ENCODE data around the gene PARP8.

PARP8 gene

GRCh38 chr5:50846261-50846660 lies 179.8 kb downstream of the PARP8 start:
- TF ChIP-seq PAX5 (IDR thresholded peaks at IDR 0.05; ENCODE audit: insufficient read depth, low read length, severe bottlenecking) (no peak), TAF1 (IDR thresholded peaks at IDR 0.05; ENCODE audit: low read depth, low read length) (no peak), POLR2AphosphoS5 (IDR thresholded peaks at IDR 0.05; ENCODE audit: low read depth, low read length) (no peak), SPI1 (IDR thresholded peaks at IDR 0.05; ENCODE audit: low read depth, low read length) (no peak), POU2F2 (IDR thresholded peaks at IDR 0.05; ENCODE audit: low read depth, low read length) (no peak), POLR2A (IDR thresholded peaks at IDR 0.05; ENCODE audit: low read depth, low read length) (no peak)
- no peak for DNase-seq (ENCODE audit: insufficient read length, low spot score)
- no peak for FAIRE-seq

GRCh38 chr5:50849554-50849953 lies 183.1 kb downstream of the PARP8 start:
- DNase-seq (ENCODE audit: insufficient read length, low spot score) (no peak), FAIRE-seq (no peak)

GRCh38 chr5:50853151-50853550 lies 186.7 kb downstream of the PARP8 start:
- FAIRE-seq: peak; percentile 74
- DNase-seq (ENCODE audit: insufficient read length, low spot score): no peak
- TF ChIP-seq PAX5 (IDR thresholded peaks at IDR 0.05; ENCODE audit: insufficient read depth, low read length, severe bottlenecking): no peak
- peak; percentile 89 for TF ChIP-seq SPI1 (IDR thresholded peaks at IDR 0.05; ENCODE audit: low read depth, low read length)
- no peak for TF ChIP-seq TAF1 (IDR thresholded peaks at IDR 0.05; ENCODE audit: low read depth, low read length)
- TF ChIP-seq POLR2AphosphoS5 (IDR thresholded peaks at IDR 0.05; ENCODE audit: low read depth, low read length): no peak
- no peak for TF ChIP-seq POU2F2 (IDR thresholded peaks at IDR 0.05; ENCODE audit: low read depth, low read length)

More at GRCh38 chr5:50849554-50849953, 183.1 kb downstream of the PARP8 start:
- TF ChIP-seq POLR2A (IDR thresholded peaks at IDR 0.05; ENCODE audit: low read depth, low read length): no peak
- no peak for TF ChIP-seq PAX5 (IDR thresholded peaks at IDR 0.05; ENCODE audit: insufficient read depth, low read length, severe bottlenecking)
- TF ChIP-seq POU2F2 (IDR thresholded peaks at IDR 0.05; ENCODE audit: low read depth, low read length): no peak
- TF ChIP-seq POLR2AphosphoS5 (IDR thresholded peaks at IDR 0.05; ENCODE audit: low read depth, low read length): no peak
- TF ChIP-seq TAF1 (IDR thresholded peaks at IDR 0.05; ENCODE audit: low read depth, low read length): no peak
- no peak for TF ChIP-seq SPI1 (IDR thresholded peaks at IDR 0.05; ENCODE audit: low read depth, low read length)

- no peak for TF ChIP-seq SPI1 (IDR thresholded peaks at IDR 0.05; ENCODE audit: low read depth, low read length)
- no peak for TF ChIP-seq POLR2AphosphoS5 (IDR thresholded peaks at IDR 0.05; ENCODE audit: low read depth, low read length)
- TF ChIP-seq TAF1 (IDR thresholded peaks at IDR 0.05; ENCODE audit: low read depth, low read length): no peak
- no peak for TF ChIP-seq POU2F2 (IDR thresholded peaks at IDR 0.05; ENCODE audit: low read depth, low read length)
- no peak for TF ChIP-seq PAX5 (IDR thresholded peaks at IDR 0.05; ENCODE audit: insufficient read depth, low read length, severe bottlenecking)
- no peak for TF ChIP-seq POLR2A (IDR thresholded peaks at IDR 0.05; ENCODE audit: low read depth, low read length)
- DNase-seq (ENCODE audit: insufficient read length, low spot score) (no peak), FAIRE-seq (no peak)
These were observed 187.6 kb downstream of the PARP8 start for GRCh38 chr5:50854082-50854481.

DNA sequence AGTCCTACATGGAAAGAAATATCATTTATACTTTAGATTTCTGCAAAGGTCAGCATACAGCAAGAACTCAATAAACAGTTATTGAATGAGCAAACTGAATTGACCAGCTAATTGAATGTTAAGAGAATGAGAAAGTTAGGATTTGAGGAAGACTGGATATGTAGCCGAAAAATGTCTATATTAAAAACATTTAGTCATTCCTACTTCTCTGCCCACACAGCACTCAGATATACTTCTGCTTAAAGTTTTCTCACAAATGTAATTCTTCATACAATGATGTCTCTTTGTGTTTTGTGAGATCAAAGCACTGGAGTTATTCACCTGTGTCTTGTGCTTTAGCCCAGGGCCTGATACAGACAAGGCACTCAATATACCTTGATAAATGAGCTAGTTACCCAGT lies 188.6 kb downstream of the PARP8 start:
- TF ChIP-seq POLR2AphosphoS5 (IDR thresholded peaks at IDR 0.05; ENCODE audit: low read depth, low read length) (no peak), TAF1 (IDR thresholded peaks at IDR 0.05; ENCODE audit: low read depth, low read length) (no peak), POU2F2 (IDR thresholded peaks at IDR 0.05; ENCODE audit: low read depth, low read length) (no peak), SPI1 (IDR thresholded peaks at IDR 0.05; ENCODE audit: low read depth, low read length) (no peak), POLR2A (IDR thresholded peaks at IDR 0.05; ENCODE audit: low read depth, low read length) (no peak), PAX5 (IDR thresholded peaks at IDR 0.05; ENCODE audit: insufficient read depth, low read length, severe bottlenecking) (no peak)
- FAIRE-seq: no peak
- DNase-seq (ENCODE audit: insufficient read length, low spot score): no peak

- FAIRE-seq (peak; percentile 86), DNase-seq (ENCODE audit: insufficient read length, low spot score) (no peak)
- no peak for TF ChIP-seq PAX5 (IDR thresholded peaks at IDR 0.05; ENCODE audit: insufficient read depth, low read length, severe bottlenecking)
- TF ChIP-seq POLR2A (IDR thresholded peaks at IDR 0.05; ENCODE audit: low read depth, low read length): no peak
- no peak for TF ChIP-seq POLR2AphosphoS5 (IDR thresholded peaks at IDR 0.05; ENCODE audit: low read depth, low read length)
- TF ChIP-seq SPI1 (IDR thresholded peaks at IDR 0.05; ENCODE audit: low read depth, low read length): peak; percentile 87
These were observed 190.1 kb downstream of the PARP8 start for GRCh38 chr5:50856401-50857119.

DNA sequence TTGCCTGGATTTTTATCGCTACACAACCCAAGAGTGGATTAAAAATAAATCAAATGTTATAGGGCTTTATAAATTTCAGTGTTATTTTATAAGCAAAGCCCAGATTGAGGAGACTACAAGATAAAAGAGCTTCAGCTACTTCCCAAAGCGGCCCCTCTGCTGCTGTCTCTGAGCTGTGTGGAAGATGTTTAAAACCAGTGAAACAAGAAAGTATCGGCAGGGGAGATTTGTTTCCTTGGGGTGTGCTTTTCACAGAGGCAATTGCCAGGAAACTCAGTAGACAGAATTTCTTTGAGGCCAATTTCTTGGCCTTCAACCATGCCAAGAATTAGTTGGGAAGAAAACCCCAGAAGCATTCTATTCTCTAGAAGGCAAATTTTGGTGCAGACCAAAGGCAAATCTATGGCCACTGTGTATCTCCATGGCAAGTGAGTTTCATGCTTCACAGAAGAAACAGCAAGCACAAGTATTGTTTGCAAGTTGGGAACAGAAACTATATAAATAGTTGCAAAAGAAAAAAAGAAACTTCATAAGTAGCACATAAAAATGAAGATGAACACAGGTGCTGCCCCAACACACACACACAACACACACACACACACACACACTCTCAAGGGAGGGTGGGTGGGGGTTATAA lies 197.2 kb downstream of the PARP8 start:
- no peak for FAIRE-seq
- TF ChIP-seq POLR2AphosphoS5 (IDR thresholded peaks at IDR 0.05; ENCODE audit: low read depth, low read length) (no peak), POU2F2 (IDR thresholded peaks at IDR 0.05; ENCODE audit: low read depth, low read length) (no peak), TAF1 (IDR thresholded peaks at IDR 0.05; ENCODE audit: low read depth, low read length) (no peak), SPI1 (IDR thresholded peaks at IDR 0.05; ENCODE audit: low read depth, low read length) (no peak), PAX5 (IDR thresholded peaks at IDR 0.05; ENCODE audit: insufficient read depth, low read length, severe bottlenecking) (no peak), POLR2A (IDR thresholded peaks at IDR 0.05; ENCODE audit: low read depth, low read length) (no peak)
- no peak for DNase-seq (ENCODE audit: insufficient read length, low spot score)

- DNase-seq (ENCODE audit: insufficient read length, low spot score): no peak
- no peak for FAIRE-seq
- TF ChIP-seq POU2F2 (IDR thresholded peaks at IDR 0.05; ENCODE audit: low read depth, low read length): no peak
- TF ChIP-seq TAF1 (IDR thresholded peaks at IDR 0.05; ENCODE audit: low read depth, low read length): no peak
These were observed 198.0 kb downstream of the PARP8 start for GRCh38 chr5:50864466-50864865.

DNA sequence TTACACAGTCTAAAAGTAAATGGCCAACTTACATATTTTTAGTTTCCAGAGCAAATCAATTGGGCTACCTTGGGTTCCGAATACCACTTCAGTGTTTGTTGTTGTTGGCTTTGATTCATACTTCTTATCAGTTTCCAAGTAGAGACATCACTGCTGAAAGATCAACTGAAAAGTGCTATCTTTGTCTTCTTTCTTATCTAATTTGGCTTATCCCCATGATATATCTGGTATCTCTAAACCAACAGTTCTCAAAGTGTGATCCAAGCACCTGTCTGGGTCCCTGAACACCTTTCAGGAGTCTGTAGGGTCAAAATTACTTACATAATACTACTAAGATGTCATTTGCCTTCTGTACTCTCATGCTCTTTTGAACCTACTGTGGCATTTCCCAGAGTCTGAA lies 200.0 kb downstream of the PARP8 start:
- no peak for DNase-seq (ENCODE audit: insufficient read length, low spot score)
- TF ChIP-seq PAX5 (IDR thresholded peaks at IDR 0.05; ENCODE audit: insufficient read depth, low read length, severe bottlenecking) (no peak), POLR2AphosphoS5 (IDR thresholded peaks at IDR 0.05; ENCODE audit: low read depth, low read length) (no peak), SPI1 (IDR thresholded peaks at IDR 0.05; ENCODE audit: low read depth, low read length) (no peak), POU2F2 (IDR thresholded peaks at IDR 0.05; ENCODE audit: low read depth, low read length) (no peak), TAF1 (IDR thresholded peaks at IDR 0.05; ENCODE audit: low read depth, low read length) (no peak), POLR2A (IDR thresholded peaks at IDR 0.05; ENCODE audit: low read depth, low read length) (no peak)
- FAIRE-seq: no peak
